Breast epithelium (tissue), 4 donors: ENCODE measurements around the gene EPHA8. TPM values are rescaled to one million over a fixed set of nuclear protein-coding genes. Genes with fewer than 3 reads are reported as not detected.

Source experiments
- DNase-seq, 2 donors: peaks; one replicate each; pipeline ENCODE4 v3.0.0-alpha.2; 2019; ENCODE audit warnings: low spot score in 2 of 2
- H3K27ac ChIP-seq, 2 donors: fragments of 200-600 bp; sonication (generic) in 1 of 2; one replicate each; pipeline ENCODE4 v1.5.1; 2016 to 2019; ENCODE audit warnings: mild to moderate bottlenecking in 1 of 2
- H3K27me3 ChIP-seq, 2 donors: fragments of 200-600 bp; sonication (generic) in 1 of 2; one replicate each; pipeline versions ENCODE4 v1.5.1 to v1.6.0; 2017 to 2019; ENCODE audit warnings: control low read depth in 1 of 2, mild to moderate bottlenecking in 1 of 2
- H3K36me3 ChIP-seq: fragments of 200-600 bp; one replicate; pipeline ENCODE4 v1.5.1; 2019
- H3K4me1 ChIP-seq, 2 donors: fragments of 200-600 bp; sonication (generic); one replicate each; pipeline ENCODE4 v1.5.1; 2016 to 2019; ENCODE audit warnings: control low read depth in 1 of 2
- H3K4me3 ChIP-seq, 3 donors: fragments of 200-600 bp; sonication (generic); 1 replicate in 2 of 3; 2 replicates in 1 of 3; pipeline ENCODE4 v1.5.1; 2016 to 2019; ENCODE audit warnings: mild to moderate bottlenecking in 3 of 3, moderate library complexity in 2 of 3
- H3K9me3 ChIP-seq, 2 donors: fragments of 200-600 bp; sonication (generic) in 1 of 2; one replicate each; pipeline ENCODE4 v1.5.1; 2016 to 2019; ENCODE audit warnings: control low read depth in 1 of 2
- CTCF ChIP-seq, 3 donors: fragments of 450-650 bp; IDR thresholded peaks; one replicate each; pipeline ENCODE4 v1.5.1; 2016 to 2017; ENCODE audit warnings: antibody characterized with exemption in 3 of 3, mild to moderate bottlenecking in 3 of 3, moderate library complexity in 3 of 3
- POLR2A ChIP-seq: fragments of 450-650 bp; IDR thresholded peaks from one replicate; pipeline ENCODE4 v1.6.1; 2016; ENCODE audit warnings: antibody characterized with exemption, mild to moderate bottlenecking, moderate library complexity
- POLR2AphosphoS5 ChIP-seq, 3 donors: sonication (generic); formaldehyde crosslinking; IDR thresholded peaks; one replicate each; pipeline ENCODE4 v1.6.1; 2017; ENCODE audit warnings: antibody characterized with exemption in 3 of 3
- intact Hi-C: fragments of 100-400 bp; cut with DNase I; formaldehyde crosslinking; loops from one replicate; pipeline ENCODE4 v1.15.1; 2023; ENCODE audit warnings: low total_unique reads
- total RNA-seq, 3 donors: library from RNA; depleted of rRNA; stranded (reverse); fragments of >200 nt; gene quantifications; one replicate each; pipeline ENCODE4 v1.1.0, GENCODE V29; 2016

EPHA8 gene
- total RNA-seq, 3 donors from 2014 or later = not detected

DNA sequence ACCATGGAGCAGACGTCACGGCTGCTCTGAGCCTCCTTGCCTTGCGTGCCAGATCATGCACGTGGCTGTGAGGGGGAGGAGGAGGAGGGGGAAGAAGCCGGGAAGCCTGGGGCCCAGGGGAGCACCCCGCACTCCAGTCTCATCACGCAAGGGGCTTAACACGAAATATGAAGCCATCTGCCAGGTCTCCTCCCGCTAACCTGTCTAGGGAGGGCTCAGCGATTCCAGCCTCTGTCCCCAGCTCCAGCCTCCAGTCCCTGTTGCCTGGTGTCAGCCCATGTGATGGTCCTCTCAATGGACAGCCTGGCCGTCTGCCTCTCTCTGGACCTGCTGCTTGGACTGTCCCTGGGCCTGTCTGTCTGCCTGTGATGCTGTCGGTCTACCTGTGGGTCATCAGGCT is 50.7 kb downstream of the EPHA8 start:
- no peak for DNase-seq
- intact Hi-C loops = no loop called here
- Histone ChIP-seq H3K27me3 (peaks cover 0 to 89% of the 10 kb centered on the region in 2 donors), H3K4me3 (no peak overlapping the region), H3K36me3 (no peaks in the 10 kb centered on the region), H3K4me1 (no peaks in the 10 kb centered on the region), H3K27ac (no peak overlapping the region), H3K9me3 (no peaks in the 10 kb centered on the region)
- no peak for TF ChIP-seq CTCF (IDR thresholded peaks at IDR 0.05)
- no peak for TF ChIP-seq POLR2AphosphoS5 (IDR thresholded peaks at IDR 0.05)
- TF ChIP-seq POLR2A = no peak

GRCh38 chr1:22615886-22616285 is 52.6 kb downstream of the EPHA8 start:
- intact Hi-C loops = no loop called here
- Histone ChIP-seq H3K4me1 (no peaks in the 10 kb centered on the region), H3K36me3 (no peaks in the 10 kb centered on the region), H3K4me3 (no peak overlapping the region), H3K27me3 (peaks cover 0 to 90% of the 10 kb centered on the region in 2 donors), H3K27ac (no peak overlapping the region), H3K9me3 (no peaks in the 10 kb centered on the region)
- no peak for TF ChIP-seq POLR2AphosphoS5 (IDR thresholded peaks at IDR 0.05)
- TF ChIP-seq POLR2A = no peak
- no peak for TF ChIP-seq CTCF (IDR thresholded peaks at IDR 0.05)
- no peak for DNase-seq

DNA sequence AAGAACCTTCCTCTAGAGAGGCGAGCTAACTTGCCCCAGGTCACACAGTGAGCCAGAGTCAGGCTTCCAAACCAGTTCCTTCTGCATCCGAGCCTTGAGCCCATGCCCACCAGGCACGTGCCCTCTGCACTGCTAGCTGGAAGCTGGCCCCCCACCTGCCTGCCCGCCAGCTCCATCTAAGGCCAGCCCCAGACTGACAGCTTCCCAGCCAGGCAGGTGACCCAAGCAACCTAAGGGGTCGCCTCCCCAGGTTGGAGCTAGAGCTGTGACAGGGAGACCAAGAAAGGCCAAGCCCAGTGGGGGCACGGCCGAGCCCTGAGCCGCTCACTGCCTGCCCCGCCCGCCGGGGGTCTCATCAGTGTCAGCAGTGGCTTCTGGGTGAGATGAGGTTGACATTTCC is 53.3 kb downstream of the EPHA8 start:
- TF ChIP-seq POLR2A = no peak
- no peak for TF ChIP-seq CTCF (IDR thresholded peaks at IDR 0.05)
- no peak for TF ChIP-seq POLR2AphosphoS5 (IDR thresholded peaks at IDR 0.05)
- Histone ChIP-seq H3K4me1 (no peaks in the 10 kb centered on the region), H3K27ac (no peak overlapping the region), H3K4me3 (no peak overlapping the region), H3K9me3 (no peaks in the 10 kb centered on the region), H3K36me3 (no peaks in the 10 kb centered on the region), H3K27me3 (peaks cover 0 to 88% of the 10 kb centered on the region in 2 donors)
- no peak for DNase-seq
- intact Hi-C loops = no loop called here

DNA sequence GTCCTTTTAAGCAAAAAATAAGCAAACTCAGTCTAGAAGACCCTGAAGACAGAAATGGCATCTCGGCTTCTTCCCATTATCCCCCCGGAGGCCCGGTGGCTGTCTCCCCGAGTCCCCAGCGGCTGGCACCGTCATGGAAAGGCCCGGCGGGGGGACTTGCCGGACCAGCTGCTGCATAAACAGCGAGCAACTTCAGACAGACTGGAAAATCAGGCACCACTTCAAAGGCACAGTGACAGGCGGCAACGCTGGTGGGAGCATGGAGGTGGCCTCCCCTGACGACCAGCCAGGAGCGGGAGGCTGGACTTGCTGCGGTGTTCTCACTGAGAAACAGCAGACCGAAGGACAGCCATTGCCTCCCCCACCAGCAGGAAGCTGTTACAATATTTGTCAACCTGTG is 54.8 kb downstream of the EPHA8 start:
- peaks cover 0 to 83% of the 10 kb centered on the region in 2 donors for H3K27me3 ChIP-seq
- no peaks in the 10 kb centered on the region for H3K9me3 ChIP-seq
- no peak overlapping the region for H3K4me3 ChIP-seq
- no peak overlapping the region for H3K27ac ChIP-seq
- TF ChIP-seq CTCF (IDR thresholded peaks at IDR 0.05) (no peak), POLR2A (no peak), POLR2AphosphoS5 (IDR thresholded peaks at IDR 0.05) (no peak)
- no peaks in the 10 kb centered on the region for H3K4me1 ChIP-seq
- no peak for DNase-seq
- H3K36me3 ChIP-seq = no peaks in the 10 kb centered on the region
- intact Hi-C loops = no loop called here

- DNase-seq = no peak
- H3K4me3 ChIP-seq = no peak overlapping the region
- H3K27ac ChIP-seq = no peak overlapping the region
- peaks cover 0 to 84% of the 10 kb centered on the region in 2 donors for H3K27me3 ChIP-seq
- no peaks in the 10 kb centered on the region for H3K4me1 ChIP-seq
- no peaks in the 10 kb centered on the region for H3K9me3 ChIP-seq
- intact Hi-C loops = no loop called here
- no peaks in the 10 kb centered on the region for H3K36me3 ChIP-seq
- TF ChIP-seq POLR2AphosphoS5 (IDR thresholded peaks at IDR 0.05) (no peak), POLR2A (no peak), CTCF (IDR thresholded peaks at IDR 0.05) (no peak)
Measured at GRCh38 chr1:22619252-22619651, 56.0 kb downstream of the EPHA8 start.
